ENCODE measurements around the gene ODAD3.
"Not testable (repeated sequence)": the region's sequence is repeated elsewhere in the genome, so short reads cannot be mapped to it uniquely, and the experiment has no call there.

ODAD3 gene

DNA sequence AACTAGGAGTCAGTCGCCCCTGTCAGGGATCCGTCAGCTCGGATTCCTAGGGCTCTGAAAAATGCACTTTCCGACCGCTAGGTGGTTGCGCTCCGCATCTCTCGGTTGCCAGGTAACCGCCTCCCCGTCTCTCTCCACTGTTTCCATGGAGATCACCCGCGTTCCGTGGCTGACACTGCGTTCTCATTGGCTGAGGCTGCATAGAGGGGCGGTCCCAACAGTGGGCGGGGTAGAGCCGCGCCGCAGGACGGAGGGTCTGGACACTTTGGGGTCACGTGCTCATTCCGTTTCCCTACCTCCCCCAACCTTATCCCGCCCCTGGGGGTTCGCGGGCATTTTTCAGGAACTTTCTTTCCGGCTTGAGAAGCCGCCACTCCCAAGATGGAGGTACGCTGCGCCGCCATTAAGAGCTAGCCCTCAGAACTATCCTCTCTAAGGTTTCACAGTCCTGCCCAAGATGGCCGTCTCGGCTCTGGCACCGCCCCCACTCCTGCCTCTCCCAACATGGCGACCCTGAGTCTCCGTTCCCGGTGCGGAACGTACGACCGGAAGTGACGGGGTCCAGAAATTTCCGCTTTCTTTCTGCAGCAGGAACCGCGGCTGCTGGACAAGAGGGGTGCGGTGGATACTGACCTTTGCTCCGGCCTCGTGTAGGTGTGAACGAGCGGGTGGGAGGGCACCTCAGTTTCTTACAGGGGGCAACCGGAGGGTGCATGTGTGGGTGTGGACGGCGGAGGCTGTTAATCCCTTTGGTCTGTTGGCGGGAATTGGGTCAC, at the start of gene ODAD3, which contains the start of gene PRKCSH:
TSS of gene ODAD3 (minus strand) at position 65 of the 776 bp plus-strand sequence. CDS start 105 bp downstream, outside the sequence.
TSS of gene PRKCSH (plus strand) at position 579 of the 776 bp plus-strand sequence. CDS start 483 bp downstream, outside the sequence.
- DNase-seq: peak; percentile 100

DNA sequence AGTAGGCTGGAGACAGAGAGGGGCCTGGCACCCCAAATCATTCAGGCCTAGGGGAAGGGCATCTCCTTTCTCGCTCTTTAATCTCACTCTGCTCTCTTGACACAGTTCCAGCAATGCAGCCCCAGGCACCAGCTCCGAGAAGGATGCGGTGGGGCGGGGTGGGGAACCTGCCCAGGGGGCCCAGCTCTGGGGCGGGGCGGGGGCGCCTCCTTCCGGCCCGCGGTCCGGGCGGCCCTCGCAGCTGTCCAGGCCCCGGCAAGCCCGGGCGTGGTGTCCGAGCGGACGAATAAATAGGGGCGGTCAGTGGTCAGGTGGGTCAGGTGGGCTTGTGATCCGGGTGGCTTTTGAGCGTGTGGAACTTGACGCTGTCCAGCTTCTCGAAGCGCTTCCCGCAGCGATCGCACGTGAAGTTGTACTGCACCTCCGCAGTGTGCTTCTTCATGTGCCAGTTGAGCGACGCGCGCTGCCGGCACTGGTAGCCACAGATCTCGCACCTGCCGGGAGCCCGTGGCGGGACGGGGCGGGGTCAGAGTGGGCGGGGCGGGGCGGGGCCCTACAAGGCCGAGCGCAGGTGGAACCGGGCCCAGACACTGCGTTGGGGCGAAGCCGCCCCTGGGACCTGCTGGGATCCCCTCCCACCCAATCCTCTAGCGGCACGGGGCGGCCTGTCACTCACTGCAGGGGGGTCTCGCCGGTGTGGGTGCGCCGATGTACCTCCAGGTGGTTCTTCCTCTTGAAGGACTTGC, 48.6 kb upstream of the ODAD3 start:
- no peak for DNase-seq

DNA sequence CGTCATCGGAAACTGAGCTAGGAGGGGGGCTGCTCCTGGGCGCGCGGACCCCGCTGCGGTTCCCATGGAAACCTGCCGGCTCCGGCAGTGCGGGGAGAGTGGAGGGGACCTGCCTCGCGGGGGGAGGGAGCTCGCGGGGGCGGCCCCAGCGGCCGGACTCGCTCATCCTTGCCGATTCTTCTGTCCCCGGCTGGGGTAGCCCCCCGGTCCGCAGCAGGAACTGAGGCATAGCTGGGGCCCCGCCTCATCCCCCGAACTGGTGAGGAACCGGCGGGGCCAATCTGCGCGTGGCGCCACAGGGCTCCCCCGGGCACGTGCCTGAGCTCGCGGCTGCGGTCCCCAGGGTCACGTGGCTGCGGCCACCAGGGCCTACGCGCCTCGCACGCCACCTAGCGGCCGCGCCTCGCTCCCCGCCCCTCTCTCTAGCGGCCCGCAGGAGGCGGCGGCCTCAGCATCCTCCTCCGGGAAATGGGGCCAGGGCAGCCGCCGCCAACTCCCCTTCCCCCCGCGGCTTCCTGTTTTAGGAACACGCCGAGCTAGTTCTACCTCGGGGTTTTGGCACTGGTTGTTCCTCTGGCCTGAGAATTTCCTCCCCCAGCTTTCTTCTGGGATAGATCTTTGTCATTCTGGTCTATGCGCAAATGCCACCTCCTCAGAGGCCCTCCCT, 47.6 kb upstream of the ODAD3 start:
- peak; percentile 76 for DNase-seq

DNA sequence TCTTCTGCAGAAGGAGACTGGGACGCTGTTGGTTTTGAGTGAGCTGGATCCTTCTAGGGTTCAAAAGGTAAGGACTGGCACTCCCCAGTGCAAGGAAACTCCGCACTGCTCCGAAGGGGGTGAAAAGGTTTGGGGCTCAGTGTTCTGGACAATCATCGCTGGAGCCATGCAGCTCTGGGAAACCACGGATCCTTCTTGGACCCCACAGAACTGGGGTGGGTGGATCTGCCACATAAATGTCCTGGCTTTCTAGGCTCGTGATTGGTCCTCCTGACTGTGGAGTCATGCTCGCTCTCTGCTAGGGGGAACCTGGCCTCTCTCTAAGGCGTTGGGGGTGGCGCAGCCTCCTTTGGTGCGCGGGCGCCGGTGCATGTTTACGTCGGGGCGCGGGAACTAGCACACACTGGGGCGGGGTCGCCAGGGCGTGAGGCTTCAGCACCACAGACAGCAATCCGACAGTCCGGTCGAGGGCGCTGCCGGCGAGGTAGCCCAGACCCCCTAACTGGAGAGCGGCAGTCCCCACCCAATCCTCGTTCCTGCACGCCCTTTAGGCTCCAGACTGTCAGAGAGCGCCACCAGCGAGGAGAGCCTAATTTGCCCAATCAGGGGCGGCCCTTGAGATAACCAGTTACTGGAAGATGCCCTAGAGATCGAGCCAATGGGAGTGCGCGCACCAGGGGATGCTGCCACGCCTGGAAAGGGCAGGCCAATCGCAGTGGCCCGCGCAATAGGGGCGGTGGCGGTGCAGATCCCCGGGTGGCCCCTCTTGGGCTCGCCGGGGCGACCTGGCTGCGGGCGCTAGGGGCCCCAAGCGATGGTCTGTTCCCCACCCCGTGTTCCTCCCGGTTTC, 46.8 kb upstream of the ODAD3 start:
- peak; percentile 62 for DNase-seq

DNA sequence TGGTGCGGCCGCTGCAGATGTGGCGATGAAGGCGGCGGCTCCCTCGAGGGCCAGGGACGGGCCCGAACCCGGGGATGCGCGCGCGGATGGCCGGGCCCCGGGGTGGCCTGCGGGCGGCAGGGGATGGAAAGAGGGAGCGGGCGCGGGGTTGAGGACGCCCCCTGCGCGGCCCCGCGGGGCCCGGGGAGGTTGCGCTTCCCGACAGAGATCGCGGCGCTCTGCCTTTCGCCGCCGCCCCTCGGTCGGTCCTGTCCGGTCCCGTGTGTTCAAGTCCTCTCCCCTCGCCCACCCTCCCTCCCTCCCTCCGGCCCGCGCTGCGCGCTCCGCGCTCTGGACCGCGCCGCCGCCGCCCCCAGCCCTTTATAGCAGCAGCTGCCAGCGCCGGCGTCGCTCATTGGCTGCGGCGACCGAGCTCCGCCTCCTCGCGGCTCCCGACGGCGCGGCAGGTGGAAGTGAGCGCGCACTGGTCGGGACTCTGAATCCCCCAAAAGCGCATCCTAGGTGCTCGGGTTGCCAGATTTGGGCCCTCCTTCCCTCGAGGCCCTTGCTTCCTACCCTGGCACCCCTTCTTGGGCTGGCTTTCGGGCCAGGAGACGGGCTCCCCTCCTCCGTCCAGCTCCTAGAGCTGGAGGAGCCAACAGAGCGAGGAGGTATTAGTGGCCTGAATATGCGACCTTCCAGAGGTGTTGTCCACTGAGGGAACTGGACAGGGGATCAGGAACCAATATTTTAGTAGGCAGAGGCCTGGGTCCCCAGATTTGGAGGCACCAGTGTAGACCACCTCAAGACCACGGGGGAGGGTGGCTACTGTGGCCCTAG, 46.0 kb upstream of the ODAD3 start, which contains the start of gene ELAVL3:
TSS of gene ELAVL3 (minus strand) at position 332 of the 819 bp plus-strand sequence. CDS start 438 bp downstream, outside the sequence.
- DNase-seq: no peak

DNA sequence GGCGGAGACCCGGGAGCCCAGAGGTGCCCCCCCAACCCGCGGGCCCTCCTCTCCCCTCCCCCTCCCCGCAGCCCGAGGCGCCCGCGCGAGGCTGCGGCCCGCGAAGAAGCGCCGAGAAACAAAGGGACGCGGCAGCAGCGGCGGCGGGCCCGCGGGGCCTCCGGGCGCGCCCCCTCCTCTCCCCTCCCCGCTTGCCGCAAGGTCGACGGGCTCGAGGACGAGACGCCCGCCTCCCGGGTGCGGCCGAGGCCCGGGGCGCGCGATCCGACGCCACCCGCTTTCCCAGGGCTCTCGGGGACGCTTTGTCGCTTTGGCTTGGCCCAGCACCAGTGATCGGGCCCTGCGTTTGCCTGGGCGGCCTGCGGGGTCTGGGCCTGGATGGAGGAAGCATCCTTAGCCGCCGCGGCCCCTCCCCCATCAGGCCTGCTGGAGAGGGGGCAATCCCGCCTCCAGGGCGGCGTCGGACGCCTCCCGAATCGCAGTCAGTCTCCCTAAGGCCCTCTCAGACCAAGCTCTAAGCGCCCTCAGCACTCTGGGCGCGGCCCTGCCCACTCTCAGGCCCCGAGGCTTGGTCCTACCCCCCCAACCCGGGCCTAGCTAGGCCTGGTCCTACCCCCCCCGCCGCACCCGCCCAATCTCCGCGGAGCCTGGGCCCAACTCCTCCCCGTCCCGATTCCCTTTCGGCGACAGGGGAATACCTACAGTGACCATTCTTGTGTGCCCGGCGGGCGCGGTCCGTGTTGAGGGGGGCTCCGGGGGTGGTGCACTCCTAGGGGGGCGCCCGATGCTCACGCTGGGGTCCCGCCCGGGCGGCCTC, 45.2 kb upstream of the ODAD3 start:
- no peak for DNase-seq

DNA sequence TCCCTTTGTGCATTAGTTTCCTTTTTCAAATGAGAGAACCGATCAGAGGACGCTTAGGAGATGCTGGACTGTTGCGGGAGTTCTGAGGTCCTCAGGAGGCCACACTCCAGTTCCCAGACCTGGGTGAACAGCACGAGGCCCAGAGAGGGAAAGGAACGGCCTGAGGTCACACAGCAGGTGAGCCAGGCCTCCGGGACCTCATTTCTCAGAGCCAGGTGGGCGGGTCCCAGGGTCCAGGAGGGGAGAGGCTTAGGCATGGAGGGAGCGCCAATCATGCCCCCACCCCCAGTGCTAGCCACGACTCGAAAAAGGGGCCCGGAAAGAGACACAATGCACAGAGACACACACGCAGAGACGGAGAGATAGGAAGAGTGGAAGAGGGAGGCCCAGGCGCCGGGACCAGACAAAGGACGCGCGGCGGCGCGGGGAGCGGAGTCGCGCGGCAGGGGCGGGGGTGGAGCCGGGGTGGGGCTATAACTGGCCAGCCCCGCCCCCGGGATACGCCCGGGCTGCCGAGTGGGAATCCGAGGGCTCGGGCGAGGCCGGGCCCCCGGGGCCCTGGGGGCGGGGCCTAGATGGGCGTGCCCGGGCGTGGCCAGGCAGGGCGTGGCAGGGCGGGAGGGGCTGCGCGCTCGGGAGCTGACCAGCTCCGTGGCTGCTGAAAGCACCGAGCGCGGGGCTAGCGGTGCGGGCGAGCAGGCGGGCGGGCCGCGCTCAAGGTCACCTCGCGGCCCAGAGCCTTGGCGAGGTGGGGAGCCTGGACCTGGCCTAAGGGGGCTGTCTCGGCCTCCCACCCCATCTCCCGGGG, 44.4 kb upstream of the ODAD3 start:
- DNase-seq: no peak

DNA sequence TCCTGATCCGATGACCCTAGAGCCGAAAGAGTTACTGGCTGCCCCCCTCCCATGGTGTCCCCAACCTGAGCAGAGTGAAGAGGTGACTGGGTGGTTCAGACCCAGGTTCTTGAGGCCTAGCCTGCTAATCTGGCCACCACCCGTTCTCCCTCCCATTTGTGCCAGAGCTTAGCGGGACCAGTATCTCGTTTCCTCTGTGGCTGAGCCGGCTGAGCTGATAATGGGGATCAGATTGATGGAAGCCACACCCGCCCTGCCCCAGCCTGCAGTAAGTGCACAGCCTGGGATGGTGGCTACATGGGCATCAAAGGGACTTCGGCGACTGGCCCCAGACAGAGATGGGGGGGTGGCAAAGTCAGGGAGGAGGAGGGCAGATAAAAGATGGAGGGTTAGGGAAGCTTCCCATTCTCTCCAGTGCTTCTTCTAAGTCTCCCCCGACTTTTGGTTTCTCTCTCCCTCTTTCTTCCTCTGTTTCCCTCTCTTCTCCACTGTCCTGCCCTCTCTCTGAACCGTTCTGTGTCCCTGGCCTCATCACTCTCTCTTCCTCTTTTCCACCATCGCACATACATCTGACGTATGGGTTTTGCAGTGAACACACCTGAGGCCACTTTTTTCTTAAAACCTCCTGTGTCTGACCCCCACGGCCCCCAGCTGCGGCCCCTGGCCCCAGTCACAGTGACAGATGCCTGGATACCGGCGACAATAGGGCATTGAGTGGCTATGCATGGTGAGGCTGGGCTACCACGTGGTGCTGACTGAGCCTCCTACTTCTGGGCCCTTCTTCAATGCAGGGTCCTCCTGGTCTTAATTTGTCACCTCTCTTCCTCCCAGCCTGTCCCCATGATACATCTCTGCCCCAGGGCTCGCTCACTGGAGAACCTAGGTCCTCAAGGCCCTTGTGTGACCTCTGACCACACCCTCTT, 43.5 kb upstream of the ODAD3 start:
- DNase-seq: no peak

DNA sequence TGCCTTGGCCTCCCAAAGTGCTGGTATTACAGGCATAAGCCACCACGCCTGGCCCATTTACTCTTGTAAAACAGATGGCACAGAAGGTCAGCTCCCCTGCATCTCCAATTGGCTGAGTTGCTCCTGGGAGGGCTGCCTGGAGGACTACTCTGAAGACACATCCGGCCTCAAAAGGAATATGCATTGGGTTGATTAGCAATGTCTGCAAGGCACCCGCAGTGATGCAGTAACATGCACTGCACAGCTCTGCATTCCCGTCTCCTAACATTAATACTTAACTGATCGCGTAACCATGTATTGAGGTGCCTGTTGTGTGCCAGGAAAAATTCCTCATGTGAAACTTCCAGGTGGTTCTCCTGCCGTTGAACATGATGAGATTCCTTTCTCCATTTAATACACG, 40.9 kb upstream of the ODAD3 start:
- DNase-seq: no peak

DNA sequence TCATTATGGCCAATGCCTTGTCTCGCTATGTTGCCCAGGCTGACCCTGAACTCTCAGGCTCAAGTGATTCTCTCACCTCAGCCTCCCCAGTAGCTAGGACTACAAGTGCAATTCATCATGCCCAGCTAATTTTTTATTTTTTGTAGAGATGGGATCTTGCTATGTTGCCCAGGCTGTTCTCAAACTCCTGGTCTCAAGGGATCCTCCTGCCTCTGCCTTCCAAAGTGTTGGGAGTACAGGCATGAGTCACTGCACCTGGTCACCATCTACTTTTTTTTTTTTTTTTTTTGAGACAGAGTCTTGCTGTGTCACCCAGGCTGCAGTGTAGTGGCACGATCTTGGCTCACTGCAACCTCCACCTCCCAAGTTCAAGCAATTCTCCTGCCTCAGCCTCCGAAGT, 40.4 kb upstream of the ODAD3 start:
- DNase-seq: not testable (repeated sequence)

DNA sequence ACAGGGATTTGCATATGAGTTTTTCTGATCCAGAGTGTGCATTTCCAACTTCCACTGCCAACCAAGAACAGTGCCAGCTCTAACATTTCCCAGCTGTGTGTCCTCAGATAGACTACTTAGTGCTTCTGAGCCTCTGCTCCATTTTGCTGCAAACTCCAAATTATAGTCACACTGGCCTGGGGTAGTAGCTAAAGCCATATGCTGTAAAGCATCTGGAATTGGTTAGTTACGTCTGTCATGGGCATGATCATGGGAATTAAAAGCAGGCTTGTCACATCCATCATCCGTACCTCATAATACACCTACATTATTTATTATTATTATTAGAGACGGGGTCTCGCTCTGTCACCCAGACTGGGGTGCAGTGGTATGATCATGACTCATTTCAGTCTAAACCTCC, 38.8 kb upstream of the ODAD3 start:
- DNase-seq: no peak

DNA sequence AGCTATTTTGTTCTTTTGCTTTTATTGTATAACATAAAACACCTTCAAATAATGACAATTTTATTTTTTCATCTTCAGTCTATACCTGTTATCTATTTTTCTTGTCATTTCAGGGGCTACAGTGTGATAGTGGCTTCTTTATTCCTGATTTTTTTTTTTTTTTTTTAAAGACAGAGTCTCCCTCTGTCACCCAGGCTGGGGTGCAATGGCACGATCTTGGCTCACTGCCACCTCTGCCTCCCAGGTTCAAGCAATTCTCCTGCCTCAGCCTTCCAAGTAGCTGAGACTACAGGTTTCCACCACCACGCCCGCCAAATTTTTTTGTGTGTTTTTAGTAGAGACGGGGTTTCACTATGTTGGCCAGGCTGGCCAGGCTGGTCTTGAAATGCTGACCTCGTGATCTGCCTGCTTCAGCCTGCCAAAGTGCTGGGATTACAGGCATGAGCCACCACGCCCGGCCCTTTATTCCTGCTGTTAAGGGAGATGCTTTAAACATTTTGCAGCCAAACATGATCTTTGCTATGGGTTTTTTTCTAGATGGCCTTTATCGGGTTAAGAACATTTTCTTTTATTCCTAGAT, 33.4 kb upstream of the ODAD3 start:
- DNase-seq: not testable (repeated sequence)

DNA sequence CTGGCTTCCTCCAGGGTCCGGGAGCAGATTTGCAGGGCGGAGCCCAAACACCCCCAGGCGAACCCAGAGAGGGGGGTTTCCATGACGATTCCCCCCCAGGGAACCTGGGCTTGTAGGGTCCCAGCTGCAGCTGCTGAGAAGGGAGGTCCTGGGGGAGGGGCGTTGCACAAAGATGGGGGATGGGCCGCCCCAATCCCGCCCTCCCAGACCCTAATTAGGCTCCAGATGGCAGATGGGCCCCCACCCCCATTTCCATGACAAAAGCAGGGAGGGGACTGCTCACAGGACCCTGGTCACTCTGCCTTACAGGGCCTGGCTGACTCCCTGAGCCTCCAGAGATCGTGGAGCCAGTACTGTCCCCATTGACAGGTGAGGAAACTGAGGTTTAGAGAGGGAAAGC, 30.7 kb upstream of the ODAD3 start:
- DNase-seq: no peak

DNA sequence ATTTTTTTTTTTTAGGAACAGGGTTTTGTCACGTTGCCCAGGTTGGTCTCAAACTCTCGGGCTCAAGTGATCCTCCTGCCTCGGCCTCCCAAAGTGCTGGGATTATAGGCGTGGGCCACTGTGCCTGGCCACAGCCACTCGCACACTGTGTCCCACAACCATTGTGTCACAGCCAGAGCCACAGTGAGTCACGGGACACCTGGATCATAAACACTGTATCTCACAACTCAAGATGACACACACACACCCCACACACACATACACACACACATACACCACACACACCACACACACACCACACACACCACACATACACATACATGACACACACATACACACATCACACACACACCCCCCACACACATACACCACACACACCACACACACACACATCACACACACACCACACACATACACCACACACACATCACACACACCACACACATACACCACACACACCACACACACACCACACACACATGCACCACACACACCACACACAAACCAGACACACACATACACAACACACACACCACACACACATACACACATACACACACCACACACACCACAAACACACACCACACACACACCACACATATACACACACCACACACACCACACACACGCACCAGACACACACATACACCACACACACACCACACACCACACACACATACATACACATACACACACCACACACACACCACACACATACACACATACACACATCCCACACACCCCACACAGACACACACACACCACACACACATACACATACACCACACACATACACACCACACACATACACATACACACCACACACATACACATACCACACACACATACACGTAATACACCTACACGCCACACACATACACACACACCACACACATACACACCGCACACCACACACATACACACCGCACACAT, 29.7 kb upstream of the ODAD3 start:
- DNase-seq: no peak

DNA sequence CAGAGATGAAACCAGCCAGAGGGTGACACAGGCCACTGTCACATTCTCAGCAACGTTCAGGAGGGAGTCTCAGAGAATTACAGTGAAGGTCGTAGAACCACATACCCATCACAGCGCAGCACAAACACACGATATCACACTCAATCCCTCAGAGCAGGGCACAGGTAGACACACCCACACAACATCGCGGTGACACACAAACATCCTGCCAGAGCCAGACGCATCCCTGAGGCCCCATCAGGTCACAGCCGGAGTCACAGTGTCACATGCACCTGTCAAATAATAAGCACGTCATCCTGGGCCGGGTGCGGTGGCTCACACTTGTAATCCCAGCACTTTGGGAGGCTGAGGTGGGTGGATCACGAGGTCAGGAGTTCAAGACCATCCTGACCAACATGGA, 28.5 kb upstream of the ODAD3 start:
- peak; percentile 3 for DNase-seq

DNA sequence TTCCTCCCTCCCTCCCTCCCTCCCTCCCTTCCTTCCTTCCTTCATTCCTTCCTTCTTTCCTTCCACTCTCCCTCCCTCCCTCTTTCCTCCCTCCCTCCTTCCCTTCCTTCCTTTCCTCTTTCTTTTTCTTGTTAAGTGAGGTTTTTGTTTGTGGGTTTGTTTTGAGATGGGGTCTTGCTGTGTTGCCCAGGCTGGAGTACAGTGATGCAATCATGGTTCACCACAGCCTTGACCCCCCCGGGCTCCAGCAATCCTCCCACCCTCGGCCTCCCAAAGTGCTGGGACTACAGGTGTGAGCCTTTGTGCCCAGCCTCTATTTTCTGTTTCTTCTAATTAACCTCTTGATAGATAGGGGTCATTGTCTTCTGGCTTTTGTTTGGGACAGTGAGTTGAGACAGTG, 26.5 kb upstream of the ODAD3 start:
- DNase-seq: no peak

DNA sequence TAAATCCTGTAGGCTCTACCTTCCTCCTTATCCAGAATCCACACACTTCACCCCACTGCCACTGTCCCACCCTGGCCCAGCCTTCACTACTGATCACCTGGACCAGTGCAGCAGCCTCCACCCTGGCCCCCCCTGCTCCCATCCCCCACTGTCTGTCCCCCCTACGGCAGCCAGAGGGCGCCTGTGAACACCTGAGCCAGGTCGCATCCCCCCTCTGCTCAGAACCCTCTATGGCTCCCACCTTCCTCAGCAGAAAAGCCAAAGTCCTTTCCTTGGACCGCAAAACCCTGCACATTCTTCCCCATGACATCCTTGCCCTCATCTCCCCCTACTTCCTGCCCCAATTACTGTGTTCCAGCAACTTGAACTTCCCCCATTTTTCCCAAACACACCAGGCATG, 25.3 kb upstream of the ODAD3 start:
- DNase-seq: no peak

Data from CD4-positive, alpha-beta T cell treated with Interleukin-4 for 4 hours (primary cell).